ENCODE results near the gene WNT7B.

WNT7B gene

GRCh38 chr22:45918459-45919370 is 58.2 kb downstream of the WNT7B start:
- H3K27me3 ChIP-seq (ENCODE audit: insufficient read depth, low read depth) = peaks cover 60% of the 10 kb centered on the region
- no peaks in the 10 kb centered on the region for H4K20me1 ChIP-seq (ENCODE audit: insufficient read depth)
- H3K27ac ChIP-seq = no peak overlapping the region
- no peaks in the 10 kb centered on the region for H3K79me2 ChIP-seq (ENCODE audit: insufficient read depth, low read depth)
- no peak overlapping the region for H3K4me2 ChIP-seq
- no peak overlapping the region for H3K9ac ChIP-seq
- no peak overlapping the region for H2AFZ ChIP-seq (ENCODE audit: low read depth)
- H3K4me1 ChIP-seq (ENCODE audit: low read depth, poor library complexity, severe bottlenecking) = no peaks in the 10 kb centered on the region
- TF ChIP-seq CTCF (conservative IDR thresholded peaks at IDR 0.05; ENCODE audit: low read depth, low read length) = no peak
- H3K36me3 ChIP-seq (ENCODE audit: insufficient read depth) = no peaks in the 10 kb centered on the region
- no peak overlapping the region for H3K4me3 ChIP-seq (IDR thresholded peaks at IDR 0.05; ENCODE audit: insufficient read depth, low read depth, low read length)

- H3K27me3 ChIP-seq (ENCODE audit: insufficient read depth, low read depth) = peaks cover 52% of the 10 kb centered on the region
- no peak overlapping the region for H3K9ac ChIP-seq
- H3K36me3 ChIP-seq (ENCODE audit: insufficient read depth) = no peaks in the 10 kb centered on the region
- TF ChIP-seq CTCF (conservative IDR thresholded peaks at IDR 0.05; ENCODE audit: low read depth, low read length) = no peak
- no peaks in the 10 kb centered on the region for H4K20me1 ChIP-seq (ENCODE audit: insufficient read depth)
- H2AFZ ChIP-seq (ENCODE audit: low read depth) = no peak overlapping the region
- H3K79me2 ChIP-seq (ENCODE audit: insufficient read depth, low read depth) = no peaks in the 10 kb centered on the region
- H3K27ac ChIP-seq = no peak overlapping the region
- no peaks in the 10 kb centered on the region for H3K4me1 ChIP-seq (ENCODE audit: low read depth, poor library complexity, severe bottlenecking)
- no peak overlapping the region for H3K4me2 ChIP-seq
- no peak overlapping the region for H3K4me3 ChIP-seq (IDR thresholded peaks at IDR 0.05; ENCODE audit: insufficient read depth, low read depth, low read length)
These were observed 59.1 kb downstream of the WNT7B start for GRCh38 chr22:45917700-45918458.

DNA sequence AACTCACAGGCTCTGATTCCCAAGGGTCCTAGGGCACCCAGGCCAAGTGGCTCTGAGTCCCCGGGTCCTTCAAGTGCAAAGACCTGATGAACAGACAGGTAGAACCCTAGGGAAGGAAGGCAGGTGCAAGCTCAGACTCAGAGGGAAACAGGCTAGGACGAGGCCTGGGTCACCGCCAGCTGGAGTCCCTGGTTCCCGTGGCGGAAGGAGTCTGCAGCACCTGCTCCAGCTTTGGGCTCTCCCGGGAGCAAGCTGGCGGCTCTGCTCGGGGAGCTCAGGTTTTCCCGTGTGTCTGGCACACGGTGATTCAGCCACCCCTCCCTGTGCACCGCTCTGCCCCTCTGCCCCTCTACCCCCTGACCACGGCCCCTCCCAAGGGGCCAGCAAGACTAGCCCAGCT is 59.8 kb downstream of the WNT7B start:
- H3K79me2 ChIP-seq (ENCODE audit: insufficient read depth, low read depth) = no peaks in the 10 kb centered on the region
- H3K27ac ChIP-seq = no peak overlapping the region

GRCh38 chr22:45916515-45916914 is 60.4 kb downstream of the WNT7B start:
- Histone ChIP-seq H3K27me3 (ENCODE audit: insufficient read depth, low read depth) (peaks cover 49% of the 10 kb centered on the region), H3K27ac (no peak overlapping the region), H3K9ac (no peak overlapping the region), H3K4me2 (no peak overlapping the region), H4K20me1 (ENCODE audit: insufficient read depth) (no peaks in the 10 kb centered on the region), H3K4me3 (IDR thresholded peaks at IDR 0.05; ENCODE audit: insufficient read depth, low read depth, low read length) (no peak overlapping the region), H2AFZ (ENCODE audit: low read depth) (no peak overlapping the region), H3K4me1 (ENCODE audit: low read depth, poor library complexity, severe bottlenecking) (no peaks in the 10 kb centered on the region), H3K79me2 (ENCODE audit: insufficient read depth, low read depth) (no peaks in the 10 kb centered on the region), H3K36me3 (ENCODE audit: insufficient read depth) (no peaks in the 10 kb centered on the region)
- TF ChIP-seq CTCF (conservative IDR thresholded peaks at IDR 0.05; ENCODE audit: low read depth, low read length) = no peak

More for the DNA sequence above, 59.8 kb downstream of the WNT7B start:
- H3K4me1 ChIP-seq (ENCODE audit: low read depth, poor library complexity, severe bottlenecking) = no peaks in the 10 kb centered on the region
- H3K27me3 ChIP-seq (ENCODE audit: insufficient read depth, low read depth) = peaks cover 50% of the 10 kb centered on the region
- no peak for TF ChIP-seq CTCF (conservative IDR thresholded peaks at IDR 0.05; ENCODE audit: low read depth, low read length)
- H3K4me2 ChIP-seq = no peak overlapping the region
- H2AFZ ChIP-seq (ENCODE audit: low read depth) = no peak overlapping the region
- H3K36me3 ChIP-seq (ENCODE audit: insufficient read depth) = no peaks in the 10 kb centered on the region
- no peak overlapping the region for H3K4me3 ChIP-seq (IDR thresholded peaks at IDR 0.05; ENCODE audit: insufficient read depth, low read depth, low read length)
- H4K20me1 ChIP-seq (ENCODE audit: insufficient read depth) = no peaks in the 10 kb centered on the region
- no peak overlapping the region for H3K9ac ChIP-seq
